Activated CD4-positive, alpha-beta T cell treated with anti-CD3 and anti-CD28 coated beads for 36 hours (primary cell): Measurements from ENCODE around the gene SUPT7L. TPM values are rescaled to one million over a fixed set of nuclear protein-coding genes. Genes with fewer than 3 reads are reported as not detected.

Experiments
- ATAC-seq: fragments of 200-7000 bp; cut with Tn5 transposase; one replicate; pipeline ENCODE4 v1.10.0; 2021; ENCODE audit warnings: mild to moderate bottlenecking, moderate library complexity
- CTCF ChIA-PET: fragments of 350-600 bp; sonication (Branson Sonifier 250); formaldehyde crosslinking; loops from one replicate; lab custom pipeline; 2021; ENCODE audit warnings: antibody characterized with exemption; lab: Charles Lee
- POLR2A ChIA-PET: fragments of 350-600 bp; sonication (Branson Sonifier 250); formaldehyde crosslinking; loops from one replicate; lab custom pipeline; 2021; ENCODE audit warnings: antibody characterized with exemption, inconsistent platforms; lab: Charles Lee
- DNase-seq: peaks from one replicate; pipeline ENCODE4 v3.0.0-alpha.2; 2020
- H3K27ac Mint-ChIP-seq: one replicate; pipeline ENCODE4 v1.8.0; 2021; ENCODE audit warnings: mixed read lengths
- H3K27me3 Mint-ChIP-seq: one replicate; pipeline ENCODE4 v1.8.0; 2021; ENCODE audit warnings: mixed read lengths
- H3K36me3 Mint-ChIP-seq: one replicate; pipeline ENCODE4 v1.8.0; 2021; ENCODE audit warnings: low read depth, mixed read lengths
- H3K4me1 Mint-ChIP-seq: one replicate; pipeline ENCODE4 v1.8.0; 2021; ENCODE audit warnings: mixed read lengths
- H3K4me3 Mint-ChIP-seq: one replicate; pipeline ENCODE4 v1.8.0; 2021; ENCODE audit warnings: mild to moderate bottlenecking, moderate library complexity, mixed read lengths
- H3K9me3 Mint-ChIP-seq: one replicate; pipeline ENCODE4 v1.8.0; 2021; ENCODE audit warnings: low read depth, mixed read lengths
- intact Hi-C, 2 experiments: fragments of 100-400 bp; cut with DNase I in 1 of 2; cut with micrococcal nuclease in 1 of 2; formaldehyde crosslinking; loops; one replicate each; pipeline versions ENCODE4 v1.14.2 to v1.15.1; 2022 to 2024; cut with DNase I, micrococcal nuclease
- total RNA-seq, 2 experiments: library from RNA; stranded (reverse); gene quantifications; one replicate each; pipeline ENCODE4 v1.2.3, GENCODE V29; 2021

Gene SUPT7L, protein sequence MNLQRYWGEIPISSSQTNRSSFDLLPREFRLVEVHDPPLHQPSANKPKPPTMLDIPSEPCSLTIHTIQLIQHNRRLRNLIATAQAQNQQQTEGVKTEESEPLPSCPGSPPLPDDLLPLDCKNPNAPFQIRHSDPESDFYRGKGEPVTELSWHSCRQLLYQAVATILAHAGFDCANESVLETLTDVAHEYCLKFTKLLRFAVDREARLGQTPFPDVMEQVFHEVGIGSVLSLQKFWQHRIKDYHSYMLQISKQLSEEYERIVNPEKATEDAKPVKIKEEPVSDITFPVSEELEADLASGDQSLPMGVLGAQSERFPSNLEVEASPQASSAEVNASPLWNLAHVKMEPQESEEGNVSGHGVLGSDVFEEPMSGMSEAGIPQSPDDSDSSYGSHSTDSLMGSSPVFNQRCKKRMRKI
- 10 to 100 TPM; 23.7 to 26.1 TPM for total RNA-seq

DNA sequence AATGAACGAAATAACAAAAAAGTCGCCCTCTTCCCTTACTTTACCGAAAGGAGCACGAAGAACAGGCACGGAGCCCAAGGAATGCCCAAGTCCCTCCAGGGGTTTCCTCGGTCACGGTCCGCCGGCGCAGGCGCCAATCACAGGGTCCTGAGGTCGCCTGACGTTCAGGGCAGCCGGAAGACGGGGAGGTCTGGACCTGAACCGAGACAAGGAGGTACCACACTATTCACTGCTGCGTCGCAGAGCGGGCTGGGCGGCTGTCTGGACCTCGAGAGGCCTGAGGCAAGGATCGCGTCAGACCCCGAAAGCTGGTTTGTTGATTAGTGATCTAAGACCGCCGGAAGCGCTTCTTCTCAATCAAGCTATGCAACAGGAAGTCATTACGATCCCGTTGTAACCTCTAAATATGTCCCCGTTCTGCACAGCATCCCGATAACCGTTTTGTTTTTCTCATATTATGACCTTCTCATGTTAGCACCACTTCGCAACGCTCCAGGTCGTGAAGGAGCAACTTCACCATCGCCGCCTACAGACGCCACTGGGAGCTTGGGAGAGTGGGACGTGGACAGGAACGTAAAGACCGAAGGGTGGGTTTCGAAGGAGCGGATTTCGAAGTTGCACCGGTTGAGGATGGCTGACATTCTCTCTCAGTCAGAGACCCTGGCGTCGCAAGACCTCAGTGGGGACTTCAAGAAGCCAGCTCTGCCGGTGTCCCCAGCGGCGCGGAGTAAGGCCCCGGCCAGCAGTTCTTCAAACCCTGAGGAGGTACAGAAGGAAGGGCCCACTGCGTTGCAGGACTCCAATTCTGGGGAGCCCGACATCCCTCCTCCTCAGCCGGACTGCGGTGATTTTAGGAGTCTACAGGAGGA is at the start of gene SUPT7L, which contains the start of gene SLC4A1AP:
Gene SUPT7L (minus strand): TSS at position 330 of the 869 bp plus-strand sequence. CDS start 1,422 bp downstream, outside the sequence.
Gene SLC4A1AP (plus strand): TSS at position 605 of the 869 bp plus-strand sequence. CDS start 26 bp downstream, at position 631.
- Mint-ChIP-seq H3K4me1 (peaks cover 42% of the 10 kb centered on the region), H3K27me3 (no peaks in the 10 kb centered on the region), H3K4me3 (peak within 1 kb of the TSS; percentile 98), H3K9me3 (no peaks in the 10 kb centered on the region), H3K36me3 (peaks cover 31% of the 10 kb centered on the region), H3K27ac (peak within 1 kb of the TSS; percentile 100)
- intact Hi-C loops = loop anchor here (1.0 to 10.0 kb wide), 14 partner anchors 19 to 1231 kb away; partner anchors contain the start of genes CCDC121 (in 2 of the 2), GPN1 (in 2 of the 2), ZNF513 (in 2 of the 2) and BABAM2 (in 1 of the 2)
- ChIA-PET POLR2A (interaction anchor here (0.7 to 1.9 kb wide), 3 partner anchors 19 to 35 kb away, joined by 3 to 12 read pairs (median 4); partner anchors contain the start of genes CCDC121 and GPN1), CTCF (interaction anchor here (0.8 to 6.8 kb wide), 4 partner anchors 9 to 294 kb away, joined by 3 to 47 read pairs (median 3); no protein-coding TSS in a partner anchor)
- DNase-seq (peak; percentile 80), ATAC-seq (peak; percentile 87)

DNA sequence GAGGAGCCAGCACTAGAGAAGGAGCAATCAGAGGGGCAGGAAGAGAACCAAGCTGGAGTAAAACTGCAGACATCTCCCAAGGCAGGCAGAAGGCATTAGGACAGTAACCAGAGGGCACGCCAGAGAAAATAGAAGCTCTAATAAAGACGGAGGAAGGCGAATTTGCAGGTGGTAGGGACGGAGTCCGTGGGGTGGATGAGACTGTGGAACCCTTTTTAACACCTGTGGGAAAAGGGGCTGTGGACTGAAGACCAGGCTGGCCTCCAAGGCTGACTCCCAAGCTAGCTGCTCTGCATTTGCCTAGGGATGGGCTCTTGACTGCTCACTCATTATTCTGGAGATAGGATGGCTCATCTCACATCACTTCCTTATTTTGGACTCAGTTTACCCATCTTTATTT is 49.8 kb upstream of the SUPT7L start:
- peaks cover 29% of the 10 kb centered on the region for H3K4me1 Mint-ChIP-seq
- intact Hi-C loops = no loop called here
- POLR2A ChIA-PET = no interaction called here

DNA sequence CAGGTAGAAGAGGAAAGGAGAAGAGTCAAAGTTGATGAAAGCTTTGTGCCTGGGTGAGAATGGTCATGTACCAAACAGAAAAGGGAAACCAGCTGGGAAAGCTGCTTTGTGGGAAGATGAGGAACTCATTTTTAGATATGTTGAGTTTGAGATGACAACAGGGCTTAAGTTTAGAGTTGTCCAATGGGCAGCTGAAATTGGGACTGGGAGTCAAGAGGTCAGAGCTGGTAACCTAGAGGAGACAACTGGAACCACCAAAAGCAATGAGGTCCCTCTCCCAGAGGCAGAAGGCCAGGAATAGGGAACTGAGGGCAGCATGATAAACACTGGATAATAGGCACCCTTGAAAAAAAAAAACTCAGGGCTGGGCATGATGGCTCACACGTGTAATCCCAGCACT is 49.1 kb upstream of the SUPT7L start:
- Mint-ChIP-seq H3K4me1 (peaks cover 29% of the 10 kb centered on the region), H3K27me3 (peaks cover 7% of the 10 kb centered on the region), H3K36me3 (no peaks in the 10 kb centered on the region), H3K27ac (no peak overlapping the region), H3K4me3 (no peak overlapping the region), H3K9me3 (no peaks in the 10 kb centered on the region)
- intact Hi-C loops = no loop called here
- DNase-seq = no peak
- CTCF ChIA-PET = interaction anchor here (0.5 to 2.8 kb wide), 8 partner anchors 8 to 564 kb away, joined by 3 to 13 read pairs (median 5); no protein-coding TSS in a partner anchor
- POLR2A ChIA-PET = no interaction called here
- ATAC-seq = no peak

More for the DNA sequence above, 49.8 kb upstream of the SUPT7L start:
- no peaks in the 10 kb centered on the region for H3K36me3 Mint-ChIP-seq
- DNase-seq = no peak
- no peaks in the 10 kb centered on the region for H3K9me3 Mint-ChIP-seq
- H3K27me3 Mint-ChIP-seq = peaks cover 8% of the 10 kb centered on the region
- ATAC-seq = no peak
- no peak overlapping the region for H3K4me3 Mint-ChIP-seq
- CTCF ChIA-PET = interaction anchor here (0.5 to 2.5 kb wide), 4 partner anchors 9 to 181 kb away, joined by 3 to 13 read pairs (median 10); no protein-coding TSS in a partner anchor
- no peak overlapping the region for H3K27ac Mint-ChIP-seq

DNA sequence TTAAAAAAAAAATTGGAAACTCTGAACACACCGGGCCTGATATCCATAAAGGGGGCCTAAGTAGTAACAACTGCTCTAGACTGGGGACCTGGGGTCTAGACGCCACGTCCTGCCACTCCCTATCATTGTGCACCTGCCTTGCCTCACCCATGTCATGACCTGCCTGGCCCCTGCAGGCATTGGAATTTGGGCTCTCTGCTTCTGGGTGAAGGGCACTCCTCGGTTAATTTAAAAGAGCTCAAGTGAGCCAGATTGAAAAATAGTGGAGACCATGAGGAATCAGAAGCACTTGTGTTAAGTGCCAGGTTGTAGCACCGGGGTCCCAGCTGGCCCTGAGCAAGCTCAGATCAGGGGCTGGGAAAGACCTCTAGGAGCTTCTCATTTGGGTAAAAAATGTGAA is 48.4 kb upstream of the SUPT7L start:
- CTCF ChIA-PET = interaction anchor here (0.6 to 2.8 kb wide), 9 partner anchors 8 to 740 kb away, joined by 3 to 13 read pairs (median 4); no protein-coding TSS in a partner anchor
- intact Hi-C loops = no loop called here
- H3K27me3 Mint-ChIP-seq = peaks cover 6% of the 10 kb centered on the region
- no peak overlapping the region for H3K4me3 Mint-ChIP-seq
- no peak for DNase-seq
- H3K9me3 Mint-ChIP-seq = no peaks in the 10 kb centered on the region
- ATAC-seq = no peak
- POLR2A ChIA-PET = no interaction called here
- H3K36me3 Mint-ChIP-seq = no peaks in the 10 kb centered on the region
- no peak overlapping the region for H3K27ac Mint-ChIP-seq
- H3K4me1 Mint-ChIP-seq = peaks cover 24% of the 10 kb centered on the region

DNA sequence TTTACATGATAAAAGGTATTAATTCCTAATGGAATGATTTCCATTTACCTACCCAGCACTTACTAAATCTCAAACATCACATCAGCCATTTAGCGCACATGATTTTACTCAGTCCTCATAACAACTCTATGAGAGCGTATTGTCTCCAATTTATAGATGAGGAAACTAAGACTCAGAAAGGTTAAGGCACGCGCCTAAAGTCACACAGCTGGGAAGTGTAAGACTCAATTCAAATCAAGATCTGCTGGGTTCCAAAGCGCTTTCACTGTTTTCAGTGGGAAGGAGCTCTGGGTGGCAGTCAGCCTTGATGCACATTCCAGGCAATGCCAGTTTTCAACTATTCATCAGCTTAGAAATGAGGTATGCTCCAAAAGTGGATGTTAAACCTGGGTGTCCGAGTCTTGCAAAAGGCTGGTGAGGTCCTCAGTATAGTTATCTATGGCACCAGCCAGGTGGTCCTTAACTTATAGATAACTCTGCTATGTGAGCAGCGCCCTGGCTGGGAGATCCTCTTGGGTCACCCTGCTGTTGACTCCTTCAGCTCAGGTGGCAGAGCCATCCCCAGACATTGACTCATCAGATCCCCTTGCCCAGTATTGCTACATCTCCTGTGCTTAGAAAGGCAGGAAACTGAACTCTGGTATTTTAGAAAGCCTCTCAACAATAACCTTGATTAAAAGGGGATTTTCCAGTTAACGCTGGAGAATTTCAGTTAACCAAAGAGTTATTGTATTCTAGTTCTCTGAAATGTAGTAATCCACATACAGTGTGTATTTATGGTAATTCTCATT is 47.4 kb upstream of the SUPT7L start:
- H3K4me3 Mint-ChIP-seq = no peak overlapping the region
- ATAC-seq (peak; percentile 45), DNase-seq (no peak)
- no peak overlapping the region for H3K27ac Mint-ChIP-seq
- peaks cover 4% of the 10 kb centered on the region for H3K27me3 Mint-ChIP-seq
- no peaks in the 10 kb centered on the region for H3K9me3 Mint-ChIP-seq
- H3K4me1 Mint-ChIP-seq = peaks cover 25% of the 10 kb centered on the region
- POLR2A ChIA-PET = no interaction called here
- CTCF ChIA-PET = interaction anchor here (0.6 to 2.8 kb wide), 2 partner anchors 13 to 741 kb away, joined by 3 to 12 read pairs; no protein-coding TSS in a partner anchor
- H3K36me3 Mint-ChIP-seq = no peaks in the 10 kb centered on the region
- intact Hi-C loops = no loop called here

DNA sequence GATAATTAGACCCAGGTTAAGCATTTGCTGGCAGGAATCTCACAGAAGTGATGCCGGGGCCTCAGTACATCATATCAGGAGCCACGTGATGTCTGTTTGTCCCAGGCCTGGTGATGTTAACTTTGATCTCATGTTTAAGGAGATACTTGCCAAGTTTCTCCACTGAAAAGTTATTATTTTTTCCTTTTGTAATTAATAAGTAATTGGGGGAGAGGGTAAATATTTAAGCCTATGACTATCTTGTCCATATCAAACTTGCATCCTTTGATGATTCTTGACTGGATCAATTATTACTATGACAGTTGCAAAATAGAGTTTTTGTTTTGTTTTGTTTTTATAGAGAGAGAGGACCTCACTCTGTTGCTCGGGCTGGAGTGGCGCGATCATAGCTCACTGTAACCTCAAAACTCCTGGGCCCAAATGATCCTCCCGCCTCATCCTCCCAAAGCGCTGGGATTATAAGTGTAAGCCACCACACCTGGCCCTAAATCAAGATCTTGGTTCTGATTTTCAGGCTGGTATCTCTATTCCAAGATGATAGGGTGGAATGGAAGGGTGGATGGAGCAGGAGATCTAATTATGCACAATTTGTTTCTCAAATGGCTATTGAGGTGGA is 46.7 kb upstream of the SUPT7L start:
- DNase-seq = no peak
- Mint-ChIP-seq H3K27me3 (peaks cover 4% of the 10 kb centered on the region), H3K4me1 (peaks cover 29% of the 10 kb centered on the region), H3K36me3 (no peaks in the 10 kb centered on the region), H3K27ac (no peak overlapping the region), H3K4me3 (no peak overlapping the region), H3K9me3 (no peaks in the 10 kb centered on the region)
- ATAC-seq = no peak
- intact Hi-C loops = no loop called here
- ChIA-PET CTCF (interaction anchor here (2.8 kb wide), 1 partner anchor 14 kb away, joined by 12 read pairs; no protein-coding TSS in a partner anchor), POLR2A (no interaction called here)

DNA sequence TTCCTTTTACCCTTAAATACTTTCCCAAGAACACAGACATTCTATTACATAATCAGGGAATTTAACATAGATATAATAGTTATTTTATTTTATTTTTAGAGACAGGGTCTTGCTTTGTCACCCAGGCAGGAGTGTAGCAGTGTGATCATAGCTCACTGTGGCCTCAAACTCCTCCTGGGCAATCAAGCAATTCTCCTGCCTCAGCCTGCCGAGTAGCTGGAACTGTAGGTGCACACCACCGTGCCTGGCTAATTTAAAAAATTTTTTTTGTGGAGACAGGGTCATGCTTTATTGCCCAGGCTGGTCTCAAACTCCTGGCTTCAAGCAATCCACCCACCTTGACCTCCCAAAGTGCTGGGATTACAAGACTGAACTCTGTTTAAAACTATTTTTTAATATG is 45.9 kb upstream of the SUPT7L start:
- Mint-ChIP-seq H3K4me1 (peaks cover 28% of the 10 kb centered on the region), H3K36me3 (no peaks in the 10 kb centered on the region), H3K27ac (no peak overlapping the region), H3K9me3 (no peaks in the 10 kb centered on the region), H3K27me3 (peaks cover 4% of the 10 kb centered on the region), H3K4me3 (no peak overlapping the region)
- POLR2A ChIA-PET = no interaction called here
- CTCF ChIA-PET = no interaction called here
- intact Hi-C loops = no loop called here
- ATAC-seq = no peak
- no peak for DNase-seq

DNA sequence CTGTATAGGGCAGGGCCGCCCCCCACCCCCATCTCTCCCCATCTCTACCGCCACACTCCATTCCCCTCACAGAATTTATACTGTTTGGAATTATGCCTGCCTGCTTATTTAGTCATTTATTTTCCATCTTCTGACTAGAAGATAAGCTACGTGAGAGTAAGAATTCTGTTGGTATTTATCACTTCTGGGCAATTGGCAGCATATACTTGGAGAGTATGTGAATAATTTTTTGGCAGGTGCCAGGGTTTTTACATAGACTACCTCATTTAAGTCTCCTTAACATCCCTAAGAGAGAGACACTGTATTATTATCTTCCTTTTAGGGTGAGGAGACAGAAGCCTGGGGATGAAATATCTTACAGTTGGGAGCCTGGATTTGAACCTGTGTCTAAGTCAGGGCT is 45.3 kb upstream of the SUPT7L start:
- peaks cover 30% of the 10 kb centered on the region for H3K4me1 Mint-ChIP-seq
- intact Hi-C loops = no loop called here
- H3K27ac Mint-ChIP-seq = no peak overlapping the region
- POLR2A ChIA-PET = no interaction called here
- ATAC-seq (no peak), DNase-seq (no peak)
- CTCF ChIA-PET = interaction anchor here (0.6 kb wide), 1 partner anchor 45 kb away, joined by 4 read pairs; no protein-coding TSS in a partner anchor
- peaks cover 4% of the 10 kb centered on the region for H3K27me3 Mint-ChIP-seq
- H3K4me3 Mint-ChIP-seq = no peak overlapping the region
- H3K9me3 Mint-ChIP-seq = no peaks in the 10 kb centered on the region
- H3K36me3 Mint-ChIP-seq = no peaks in the 10 kb centered on the region

DNA sequence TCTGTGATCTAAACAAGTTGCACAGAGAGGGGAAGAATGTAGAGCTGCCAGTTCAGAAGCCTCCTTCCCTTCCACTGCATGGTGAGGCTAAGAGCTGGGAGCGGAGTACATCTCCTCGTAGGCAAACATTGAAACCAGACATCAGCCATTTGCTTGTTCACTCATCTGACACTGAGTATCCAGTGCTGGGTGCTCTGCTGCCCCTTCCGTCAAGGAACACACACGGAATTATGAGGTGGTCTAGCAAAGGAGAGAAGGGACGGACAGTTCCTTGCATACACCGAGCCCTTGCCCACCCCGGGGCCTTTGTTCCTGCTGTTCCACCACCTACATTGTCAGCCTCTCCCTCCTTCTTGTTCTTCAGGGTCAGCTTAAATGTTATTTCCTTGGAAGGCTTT is 44.8 kb upstream of the SUPT7L start:
- Mint-ChIP-seq H3K9me3 (no peaks in the 10 kb centered on the region), H3K36me3 (no peaks in the 10 kb centered on the region), H3K4me3 (no peak overlapping the region), H3K4me1 (peaks cover 32% of the 10 kb centered on the region), H3K27me3 (peaks cover 4% of the 10 kb centered on the region), H3K27ac (no peak overlapping the region)
- no peak for DNase-seq
- intact Hi-C loops = no loop called here
- POLR2A ChIA-PET = no interaction called here
- no peak for ATAC-seq
- CTCF ChIA-PET = interaction anchor here (0.6 to 1.4 kb wide), 3 partner anchors 8 to 45 kb away, joined by 3 to 6 read pairs (median 4); no protein-coding TSS in a partner anchor
